Progenitor cell of endocrine pancreas (in vitro differentiated cells): ENCODE measurements around the gene ARID5B. TPM values are rescaled to one million over a fixed set of nuclear protein-coding genes. Genes with fewer than 3 reads are reported as not detected.

Experiments used
- DNase-seq: peaks from one replicate; pipeline ENCODE4 v3.0.0; 2021; ENCODE audit warnings: low spot score; ENCODE audit not compliant: unreplicated experiment
- H3K27ac Mint-ChIP-seq: 2 replicates; pipeline ENCODE4 v1.8.0; 2021; ENCODE audit warnings: mild to moderate bottlenecking, moderate library complexity, mixed read lengths
- H3K27me3 Mint-ChIP-seq: 2 replicates; pipeline ENCODE4 v1.8.0; 2021; ENCODE audit warnings: mixed read lengths
- H3K36me3 Mint-ChIP-seq: 2 replicates; pipeline ENCODE4 v1.8.0; 2022; ENCODE audit warnings: mixed read lengths; ENCODE audit not compliant: insufficient read depth
- H3K4me1 Mint-ChIP-seq: 2 replicates; pipeline ENCODE4 v1.8.0; 2021; ENCODE audit warnings: low read depth, mixed read lengths
- H3K4me3 Mint-ChIP-seq: 2 replicates; pipeline ENCODE4 v1.8.0; 2021; ENCODE audit warnings: low read depth, mild to moderate bottlenecking, moderate library complexity, mixed read lengths
- H3K9me3 Mint-ChIP-seq: 2 replicates; pipeline ENCODE4 v1.8.0; 2021; ENCODE audit warnings: low read depth, mixed read lengths
- CTCF ChIP-seq: fragments of 200-600 bp; sonication (generic); IDR thresholded peaks from one replicate; pipeline ENCODE4 v1.5.0; 2021; ENCODE audit warnings: antibody characterized with exemption, mild to moderate bottlenecking; ENCODE audit not compliant: unreplicated experiment
- total RNA-seq: library from RNA; stranded (reverse); gene quantifications from 2 replicates; pipeline ENCODE4 v1.2.1, GENCODE V29; 2021

Gene ARID5B
- total RNA-seq, 1 donor from 2014 or later, result 19.7 TPM

GRCh38 chr10:61895898-61896600 is 5.5 kb upstream of the ARID5B start:
- DNase-seq, result no peak
- no peak for TF ChIP-seq CTCF
- Mint-ChIP-seq H3K36me3 (no peaks in the 10 kb centered on the region), H3K4me3 (no peak overlapping the region), H3K27me3 (peaks cover 7% of the 10 kb centered on the region), H3K27ac (no peak overlapping the region), H3K4me1 (peaks cover 29% of the 10 kb centered on the region), H3K9me3 (no peaks in the 10 kb centered on the region)

DNA sequence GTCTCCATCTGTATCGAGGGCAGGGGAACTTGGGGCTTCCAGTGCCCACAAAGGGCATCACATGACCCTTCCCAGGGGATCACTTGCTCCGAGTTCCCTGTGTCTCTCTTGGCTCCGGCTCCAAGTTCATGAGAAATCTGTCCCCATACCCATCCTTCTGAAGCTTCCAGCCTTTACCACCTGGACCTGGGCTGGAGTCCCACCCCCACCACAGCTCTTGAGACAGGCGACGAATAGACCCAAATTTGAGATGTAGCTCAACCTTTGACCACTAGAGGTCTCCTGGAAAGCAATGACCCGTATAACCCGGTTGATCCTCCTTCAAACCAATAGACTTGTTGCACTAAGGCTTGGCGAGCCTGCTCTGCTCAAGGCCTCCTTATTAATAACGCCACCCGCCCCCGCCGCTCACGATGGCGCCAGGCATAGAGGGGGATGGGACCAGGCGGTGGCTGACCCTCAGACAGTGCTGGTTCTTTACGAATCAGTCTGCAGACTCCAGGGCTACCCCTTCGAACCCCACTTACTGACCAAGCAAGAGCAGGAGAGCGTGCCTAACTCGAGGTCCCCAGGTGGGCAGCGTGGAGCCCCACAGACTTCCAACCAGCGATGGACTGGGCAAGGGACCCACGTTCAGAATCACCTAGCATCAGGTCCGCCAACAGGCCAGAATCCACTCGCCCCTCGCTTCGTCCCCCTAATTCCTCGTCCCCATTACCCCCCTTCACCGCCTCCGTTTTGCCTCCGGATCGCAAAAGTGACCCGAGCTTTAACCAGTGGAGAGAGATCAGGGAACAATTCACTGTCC is 4.4 kb upstream of the ARID5B start:
- peak overlapping the region; percentile 81 for H3K4me3 Mint-ChIP-seq
- no peaks in the 10 kb centered on the region for H3K9me3 Mint-ChIP-seq
- peak; percentile 76 for TF ChIP-seq CTCF
- no peaks in the 10 kb centered on the region for H3K36me3 Mint-ChIP-seq
- DNase-seq, result peak; percentile 49
- peak overlapping the region; percentile 93 for H3K27ac Mint-ChIP-seq
- H3K4me1 Mint-ChIP-seq, result peaks cover 29% of the 10 kb centered on the region
- peaks cover 7% of the 10 kb centered on the region for H3K27me3 Mint-ChIP-seq

DNA sequence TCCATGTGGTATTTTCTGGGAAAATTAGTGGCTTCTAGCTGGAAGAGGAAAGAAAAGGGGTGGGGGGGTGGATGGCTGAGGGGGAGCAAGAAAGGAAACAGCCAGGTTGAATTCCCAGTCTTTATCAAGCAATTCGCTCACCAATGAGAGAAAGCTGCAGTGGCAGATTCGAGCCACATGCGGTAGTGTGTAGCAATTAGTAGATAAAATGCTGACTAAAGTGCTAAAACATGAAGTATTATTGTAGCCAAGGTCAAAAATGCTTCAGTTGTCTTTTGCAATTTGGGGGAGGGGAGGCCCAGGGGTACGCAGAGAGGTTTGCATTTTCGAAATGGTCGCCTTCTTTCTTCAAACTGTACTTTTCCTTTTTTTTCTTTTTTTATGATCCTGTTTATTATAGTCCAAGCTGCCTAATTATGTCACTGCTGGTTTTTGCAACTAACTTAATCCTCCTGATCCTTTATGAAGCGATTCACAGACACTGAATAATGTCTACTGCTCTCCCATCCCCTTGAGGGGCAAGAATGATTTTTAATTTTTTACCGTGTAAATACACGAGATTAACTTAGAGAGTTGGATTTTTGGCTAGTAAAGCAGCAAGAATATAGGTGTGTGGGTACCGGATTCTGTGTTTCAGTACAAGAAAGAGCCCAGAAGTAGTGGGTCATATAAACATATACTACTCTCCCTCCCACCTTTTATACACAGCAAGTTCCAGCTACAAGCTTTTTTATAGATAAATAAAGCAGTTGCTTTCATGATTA is 3.6 kb upstream of the ARID5B start:
- no peaks in the 10 kb centered on the region for H3K36me3 Mint-ChIP-seq
- peaks cover 30% of the 10 kb centered on the region for H3K4me1 Mint-ChIP-seq
- peak; percentile 48 for TF ChIP-seq CTCF
- peak overlapping the region; percentile 79 for H3K27ac Mint-ChIP-seq
- no peak for DNase-seq
- no peaks in the 10 kb centered on the region for H3K9me3 Mint-ChIP-seq
- H3K27me3 Mint-ChIP-seq, result peaks cover 7% of the 10 kb centered on the region
- peak overlapping the region; percentile 81 for H3K4me3 Mint-ChIP-seq

DNA sequence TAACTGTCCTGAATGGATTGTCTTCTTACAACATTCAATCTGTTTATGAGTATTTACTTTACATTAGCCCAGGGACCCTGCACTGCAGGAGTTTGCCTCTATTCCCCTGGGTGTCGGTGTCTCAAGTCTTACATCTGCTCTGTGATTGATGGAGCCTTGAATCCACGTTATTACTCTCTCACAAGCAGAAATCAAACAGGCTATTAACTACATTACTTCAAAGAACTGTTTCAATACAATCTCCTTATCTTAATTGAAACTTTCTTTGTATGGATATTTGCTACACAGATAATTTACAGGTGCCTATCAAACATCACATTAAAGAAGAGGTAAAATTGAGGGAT is 3.1 kb upstream of the ARID5B start:
- no peaks in the 10 kb centered on the region for H3K9me3 Mint-ChIP-seq
- H3K4me1 Mint-ChIP-seq, result peaks cover 30% of the 10 kb centered on the region
- no peak for DNase-seq
- peaks cover 7% of the 10 kb centered on the region for H3K27me3 Mint-ChIP-seq
- no peaks in the 10 kb centered on the region for H3K36me3 Mint-ChIP-seq
- no peak overlapping the region for H3K27ac Mint-ChIP-seq
- no peak for TF ChIP-seq CTCF
- peak overlapping the region; percentile 81 for H3K4me3 Mint-ChIP-seq

DNA sequence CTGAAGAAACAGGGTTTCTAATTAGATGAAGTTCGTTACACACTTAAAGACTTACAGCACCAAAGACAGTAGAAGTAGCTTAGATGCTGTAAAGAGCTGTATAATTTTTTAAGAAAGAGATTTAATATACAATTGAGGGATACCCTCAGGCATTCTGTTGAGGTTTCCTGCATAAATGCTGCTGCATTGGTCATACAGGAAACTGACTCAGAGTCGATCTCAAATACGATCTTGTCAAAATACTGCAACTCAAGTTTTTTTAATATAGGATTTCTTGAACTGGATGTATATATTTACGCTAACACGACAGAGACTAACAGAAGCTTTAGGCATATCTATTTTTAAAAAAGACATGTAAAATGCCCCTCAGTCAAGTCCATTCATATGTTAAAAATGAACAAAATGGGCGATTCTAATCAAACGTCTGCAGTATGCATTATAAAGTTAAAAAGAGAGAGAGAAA is 2.4 kb upstream of the ARID5B start:
- H3K27ac Mint-ChIP-seq, result no peak overlapping the region
- DNase-seq, result no peak
- no peaks in the 10 kb centered on the region for H3K9me3 Mint-ChIP-seq
- no peak overlapping the region for H3K4me3 Mint-ChIP-seq
- H3K4me1 Mint-ChIP-seq, result peaks cover 30% of the 10 kb centered on the region
- H3K27me3 Mint-ChIP-seq, result peaks cover 7% of the 10 kb centered on the region
- no peak for TF ChIP-seq CTCF
- H3K36me3 Mint-ChIP-seq, result no peaks in the 10 kb centered on the region
